ENCODE measurements around the gene BTN1A1. TPM values are rescaled to one million over a fixed set of nuclear protein-coding genes. Genes with fewer than 3 reads are reported as not detected.

Gene BTN1A1
- total RNA-seq, 1 experiment from 2014 or later = not detected

DNA sequence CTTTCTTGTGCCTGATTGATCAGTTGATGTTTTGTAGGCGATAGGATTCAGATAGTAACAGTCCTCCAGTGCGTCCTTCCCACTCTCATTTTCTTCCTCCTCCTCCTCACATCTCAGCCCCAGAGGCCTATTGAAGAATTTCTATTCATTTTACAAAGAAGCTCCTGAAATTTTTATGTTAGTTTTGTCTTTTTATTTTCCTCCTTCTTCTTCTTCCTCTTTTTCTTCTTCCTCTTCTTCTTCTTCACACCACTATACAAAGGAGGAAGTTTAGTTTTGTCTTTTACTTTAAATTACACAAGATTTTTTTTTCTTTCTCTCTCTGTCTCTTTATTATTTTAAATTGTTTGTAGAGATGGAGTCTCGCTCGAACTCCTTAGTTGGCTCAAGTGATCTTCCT is 23.2 kb upstream of the BTN1A1 start:
- intact Hi-C loops (cut with micrococcal nuclease) = no loop called here
- ChIA-PET CTCF (no interaction called here), POLR2A (interaction anchor here (0.5 to 0.9 kb wide), 3 partner anchors 9 to 241 kb away, joined by 3 to 5 read pairs (median 4); no protein-coding TSS in a partner anchor)
- Mint-ChIP-seq H3K9me3 (ENCODE audit: unreplicated experiment) (peaks cover under 1% of the 10 kb centered on the region), H3K27me3 (ENCODE audit: insufficient read depth, unreplicated experiment) (no peaks in the 10 kb centered on the region), H3K4me1 (ENCODE audit: insufficient read depth, unreplicated experiment) (peaks cover 21% of the 10 kb centered on the region), H3K27ac (ENCODE audit: low read depth, unreplicated experiment) (no peak overlapping the region), H3K36me3 (ENCODE audit: insufficient read depth, unreplicated experiment) (peaks cover 5% of the 10 kb centered on the region), H3K4me3 (ENCODE audit: unreplicated experiment) (no peak overlapping the region)
- BruUV-seq (replicated peaks) = no TSS peak
- TF ChIP-seq, protein P1, sequence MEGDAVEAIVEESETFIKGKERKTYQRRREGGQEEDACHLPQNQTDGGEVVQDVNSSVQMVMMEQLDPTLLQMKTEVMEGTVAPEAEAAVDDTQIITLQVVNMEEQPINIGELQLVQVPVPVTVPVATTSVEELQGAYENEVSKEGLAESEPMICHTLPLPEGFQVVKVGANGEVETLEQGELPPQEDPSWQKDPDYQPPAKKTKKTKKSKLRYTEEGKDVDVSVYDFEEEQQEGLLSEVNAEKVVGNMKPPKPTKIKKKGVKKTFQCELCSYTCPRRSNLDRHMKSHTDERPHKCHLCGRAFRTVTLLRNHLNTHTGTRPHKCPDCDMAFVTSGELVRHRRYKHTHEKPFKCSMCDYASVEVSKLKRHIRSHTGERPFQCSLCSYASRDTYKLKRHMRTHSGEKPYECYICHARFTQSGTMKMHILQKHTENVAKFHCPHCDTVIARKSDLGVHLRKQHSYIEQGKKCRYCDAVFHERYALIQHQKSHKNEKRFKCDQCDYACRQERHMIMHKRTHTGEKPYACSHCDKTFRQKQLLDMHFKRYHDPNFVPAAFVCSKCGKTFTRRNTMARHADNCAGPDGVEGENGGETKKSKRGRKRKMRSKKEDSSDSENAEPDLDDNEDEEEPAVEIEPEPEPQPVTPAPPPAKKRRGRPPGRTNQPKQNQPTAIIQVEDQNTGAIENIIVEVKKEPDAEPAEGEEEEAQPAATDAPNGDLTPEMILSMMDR (IDR thresholded peaks at IDR 0.05; ENCODE audit: unreplicated experiment) = no peak
- no peak for DNase-seq (ENCODE audit: unreplicated experiment)

DNA sequence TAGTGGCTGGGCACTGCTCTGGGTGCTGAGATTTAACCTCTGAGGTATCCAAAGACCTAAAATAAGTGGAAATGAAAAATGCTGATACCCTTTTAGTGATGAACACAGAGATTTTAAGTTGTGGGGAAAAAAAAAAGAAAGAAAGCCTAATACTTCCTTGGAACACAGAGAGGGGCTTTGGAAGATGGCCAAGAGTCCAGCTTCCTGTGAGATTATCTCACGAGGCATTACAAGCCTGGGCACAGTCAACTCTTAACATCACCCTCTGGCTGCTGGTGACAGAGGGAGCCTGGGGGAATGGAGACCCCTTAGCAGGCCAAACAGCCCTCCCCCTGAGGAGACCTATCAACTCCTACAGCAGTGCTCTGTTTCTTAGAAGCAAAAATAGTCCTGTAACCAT is 22.7 kb upstream of the BTN1A1 start:
- ChIA-PET POLR2A (interaction anchor here (0.6 kb wide), 1 partner anchor 19 kb away, joined by 4 read pairs; no protein-coding TSS in a partner anchor), CTCF (no interaction called here)
- H3K4me3 Mint-ChIP-seq (ENCODE audit: unreplicated experiment) = no peak overlapping the region
- H3K36me3 Mint-ChIP-seq (ENCODE audit: insufficient read depth, unreplicated experiment) = peaks cover 5% of the 10 kb centered on the region
- no peak overlapping the region for H3K27ac Mint-ChIP-seq (ENCODE audit: low read depth, unreplicated experiment)
- H3K4me1 Mint-ChIP-seq (ENCODE audit: insufficient read depth, unreplicated experiment) = peaks cover 21% of the 10 kb centered on the region
- no peak for DNase-seq (ENCODE audit: unreplicated experiment)
- no peaks in the 10 kb centered on the region for H3K27me3 Mint-ChIP-seq (ENCODE audit: insufficient read depth, unreplicated experiment)
- intact Hi-C loops (cut with micrococcal nuclease) = no loop called here
- TF ChIP-seq, protein P1 (IDR thresholded peaks at IDR 0.05; ENCODE audit: unreplicated experiment) = no peak
- no TSS peak for BruUV-seq (replicated peaks)
- H3K9me3 Mint-ChIP-seq (ENCODE audit: unreplicated experiment) = no peaks in the 10 kb centered on the region

DNA sequence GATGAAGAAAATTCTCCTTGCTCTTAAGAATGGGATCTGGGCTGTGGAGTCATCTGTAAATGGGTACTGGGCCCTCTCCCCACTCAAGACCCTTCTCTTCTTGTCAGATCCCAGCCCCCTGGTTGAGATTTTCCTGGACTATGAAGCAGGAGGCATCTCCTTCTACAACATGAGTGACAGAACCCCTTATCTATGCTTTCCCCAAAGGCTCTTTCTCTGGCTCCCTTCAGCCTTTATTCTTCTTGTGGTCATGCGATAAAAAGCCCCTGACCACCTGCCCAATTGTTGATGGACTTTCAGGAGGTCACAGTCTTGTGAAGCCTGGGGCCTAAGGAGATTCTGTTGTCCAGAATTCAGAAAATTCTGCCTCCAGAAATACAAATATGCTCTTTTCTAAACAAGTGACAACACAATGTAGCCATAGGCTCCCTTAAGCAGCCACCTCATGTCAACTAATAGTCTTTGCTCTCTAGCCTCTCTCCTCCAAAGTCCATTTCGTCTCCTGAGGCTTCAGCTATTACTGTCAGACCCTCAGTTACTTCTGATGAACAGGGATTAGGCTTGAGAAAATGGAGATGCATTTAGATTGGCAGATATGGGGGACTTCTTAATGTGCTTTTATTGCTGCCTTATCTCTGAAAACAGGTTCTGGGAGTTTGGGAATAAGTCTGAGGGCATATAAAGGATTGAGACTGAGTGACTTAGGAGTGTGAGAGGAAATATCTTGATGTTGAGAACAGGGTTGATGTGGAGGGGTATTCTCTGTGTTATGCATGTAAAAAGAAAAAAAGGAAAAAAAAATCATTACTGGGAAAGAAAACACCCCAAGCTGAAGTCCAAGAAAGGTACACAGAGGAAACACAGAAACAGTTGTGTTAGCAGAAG is 21.8 kb upstream of the BTN1A1 start:
- ChIA-PET POLR2A (interaction anchor here (0.7 to 1.7 kb wide), 3 partner anchors 9 to 42 kb away, joined by 3 to 6 read pairs (median 3); no protein-coding TSS in a partner anchor), CTCF (no interaction called here)
- Mint-ChIP-seq H3K4me1 (ENCODE audit: insufficient read depth, unreplicated experiment) (peaks cover 12% of the 10 kb centered on the region), H3K27ac (ENCODE audit: low read depth, unreplicated experiment) (no peak overlapping the region), H3K27me3 (ENCODE audit: insufficient read depth, unreplicated experiment) (no peaks in the 10 kb centered on the region), H3K4me3 (ENCODE audit: unreplicated experiment) (no peak overlapping the region), H3K9me3 (ENCODE audit: unreplicated experiment) (no peaks in the 10 kb centered on the region), H3K36me3 (ENCODE audit: insufficient read depth, unreplicated experiment) (peaks cover 5% of the 10 kb centered on the region)
- no TSS peak for BruUV-seq (replicated peaks)
- no peak for DNase-seq (ENCODE audit: unreplicated experiment)
- TF ChIP-seq, protein P1 (IDR thresholded peaks at IDR 0.05; ENCODE audit: unreplicated experiment) = no peak
- intact Hi-C loops (cut with micrococcal nuclease) = no loop called here

DNA sequence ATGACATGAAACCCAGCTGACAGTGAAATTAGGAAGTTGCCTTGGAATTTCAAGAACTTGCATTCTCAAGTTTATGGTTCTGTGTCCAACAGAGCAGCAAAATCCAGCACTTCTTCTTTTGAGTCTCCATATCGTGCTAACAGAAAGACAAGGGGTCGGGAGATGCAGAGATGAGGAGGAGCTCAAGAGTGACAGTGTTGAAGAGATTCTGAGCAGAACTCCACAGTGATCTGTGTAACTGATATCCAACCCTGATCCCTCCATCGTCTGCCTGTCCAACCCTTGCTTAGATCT is 21.2 kb upstream of the BTN1A1 start:
- BruUV-seq (replicated peaks) = no TSS peak
- TF ChIP-seq, protein P1 (IDR thresholded peaks at IDR 0.05; ENCODE audit: unreplicated experiment) = no peak
- no peaks in the 10 kb centered on the region for H3K27me3 Mint-ChIP-seq (ENCODE audit: insufficient read depth, unreplicated experiment)
- POLR2A ChIA-PET = interaction anchor here (0.7 to 1.7 kb wide), 3 partner anchors 8 to 41 kb away, joined by 3 to 6 read pairs (median 3); no protein-coding TSS in a partner anchor
- no peak for DNase-seq (ENCODE audit: unreplicated experiment)
- peaks cover 5% of the 10 kb centered on the region for H3K36me3 Mint-ChIP-seq (ENCODE audit: insufficient read depth, unreplicated experiment)
- CTCF ChIA-PET = no interaction called here
- no peaks in the 10 kb centered on the region for H3K9me3 Mint-ChIP-seq (ENCODE audit: unreplicated experiment)
- H3K27ac Mint-ChIP-seq (ENCODE audit: low read depth, unreplicated experiment) = no peak overlapping the region
- peaks cover 9% of the 10 kb centered on the region for H3K4me1 Mint-ChIP-seq (ENCODE audit: insufficient read depth, unreplicated experiment)
- intact Hi-C loops (cut with micrococcal nuclease) = no loop called here
- H3K4me3 Mint-ChIP-seq (ENCODE audit: unreplicated experiment) = no peak overlapping the region

Data from MCF 10A (cell line).